ENCODE results near the gene BCL11B.

Gene BCL11B

DNA sequence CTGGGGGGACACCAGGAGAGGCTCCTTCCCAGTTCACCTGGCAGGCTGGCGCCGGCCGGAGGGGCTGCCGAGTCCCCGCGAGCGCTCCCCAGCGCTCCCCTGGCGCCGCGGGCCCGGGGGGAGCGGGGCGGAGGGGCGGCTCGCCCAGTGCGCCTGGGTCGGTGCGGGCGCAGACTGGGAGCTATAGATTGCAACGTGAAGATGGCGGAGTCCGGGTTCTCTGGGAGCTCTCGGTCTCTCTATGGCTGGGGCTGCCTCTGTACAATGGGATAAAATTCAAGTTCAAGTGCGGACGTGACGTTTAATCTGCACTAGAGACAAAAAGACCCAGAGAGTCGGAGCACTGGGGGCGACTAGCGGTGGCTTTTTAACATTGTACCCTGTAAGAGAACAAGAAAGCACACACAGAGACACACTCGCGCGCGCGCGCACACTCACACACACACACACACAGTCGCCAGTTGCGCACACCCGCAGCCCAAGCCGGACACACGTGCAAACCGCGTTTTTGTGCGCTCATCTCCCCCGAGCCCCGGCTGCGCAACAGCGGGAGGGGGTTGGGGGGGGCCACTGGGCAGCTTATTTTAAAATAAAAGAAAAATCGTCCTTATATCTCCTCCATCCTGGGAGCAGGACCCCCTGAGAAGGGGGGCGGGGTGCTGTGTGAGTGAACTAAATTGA lies at the start of gene BCL11B:
Gene BCL11B, minus strand, starts transcription at position 247 of the 681 bp plus-strand sequence. CDS start 979 bp downstream, outside the sequence.
- peak; percentile 100 for DNase-seq

GRCh38 chr14:99321236-99321925 lies 49.4 kb upstream of the BCL11B start:
- DNase-seq = no peak

GRCh38 chr14:99320621-99321235 lies 48.7 kb upstream of the BCL11B start:
- no peak for DNase-seq

DNA sequence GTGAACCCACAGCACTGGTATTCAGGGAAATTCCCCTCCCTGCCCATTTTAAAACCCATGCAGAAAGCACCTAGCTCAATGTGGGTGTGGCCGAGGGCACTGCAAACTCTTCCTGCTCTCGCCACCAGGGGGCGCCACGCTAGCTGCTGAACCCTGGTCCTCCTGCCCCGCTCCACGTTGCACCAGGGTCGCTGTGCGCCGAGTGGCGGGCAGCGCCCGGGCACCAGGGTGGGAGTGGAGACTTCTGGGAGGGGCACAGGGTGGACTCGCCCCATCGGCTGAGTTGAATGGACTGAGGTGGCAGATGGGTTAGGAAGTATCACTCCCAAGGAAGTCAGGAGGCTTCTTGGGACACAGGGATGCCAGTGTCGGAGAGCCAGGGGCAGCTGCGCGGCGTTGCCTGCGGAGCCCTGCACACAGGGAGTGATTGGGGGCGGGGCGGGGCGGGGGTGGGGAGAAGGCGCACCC lies 48.1 kb upstream of the BCL11B start:
- DNase-seq = peak; percentile 59

DNA sequence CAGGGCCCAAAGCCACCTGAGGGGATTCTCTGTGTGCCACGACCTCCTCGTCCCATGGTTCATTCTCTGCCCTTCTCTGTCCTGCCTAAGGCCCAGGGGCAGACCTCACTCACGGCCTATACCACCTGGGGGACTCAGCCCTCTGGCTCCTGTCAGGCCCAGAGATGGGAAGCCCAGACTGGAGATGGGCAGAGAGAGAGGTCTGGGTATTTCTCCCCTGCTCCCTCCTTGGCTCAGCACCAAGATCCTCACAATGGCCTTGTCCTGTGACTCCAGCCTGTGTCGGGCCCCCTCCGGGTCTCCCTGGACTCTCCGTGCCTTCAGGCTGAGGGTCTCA lies 46.9 kb upstream of the BCL11B start:
- no peak for DNase-seq

DNA sequence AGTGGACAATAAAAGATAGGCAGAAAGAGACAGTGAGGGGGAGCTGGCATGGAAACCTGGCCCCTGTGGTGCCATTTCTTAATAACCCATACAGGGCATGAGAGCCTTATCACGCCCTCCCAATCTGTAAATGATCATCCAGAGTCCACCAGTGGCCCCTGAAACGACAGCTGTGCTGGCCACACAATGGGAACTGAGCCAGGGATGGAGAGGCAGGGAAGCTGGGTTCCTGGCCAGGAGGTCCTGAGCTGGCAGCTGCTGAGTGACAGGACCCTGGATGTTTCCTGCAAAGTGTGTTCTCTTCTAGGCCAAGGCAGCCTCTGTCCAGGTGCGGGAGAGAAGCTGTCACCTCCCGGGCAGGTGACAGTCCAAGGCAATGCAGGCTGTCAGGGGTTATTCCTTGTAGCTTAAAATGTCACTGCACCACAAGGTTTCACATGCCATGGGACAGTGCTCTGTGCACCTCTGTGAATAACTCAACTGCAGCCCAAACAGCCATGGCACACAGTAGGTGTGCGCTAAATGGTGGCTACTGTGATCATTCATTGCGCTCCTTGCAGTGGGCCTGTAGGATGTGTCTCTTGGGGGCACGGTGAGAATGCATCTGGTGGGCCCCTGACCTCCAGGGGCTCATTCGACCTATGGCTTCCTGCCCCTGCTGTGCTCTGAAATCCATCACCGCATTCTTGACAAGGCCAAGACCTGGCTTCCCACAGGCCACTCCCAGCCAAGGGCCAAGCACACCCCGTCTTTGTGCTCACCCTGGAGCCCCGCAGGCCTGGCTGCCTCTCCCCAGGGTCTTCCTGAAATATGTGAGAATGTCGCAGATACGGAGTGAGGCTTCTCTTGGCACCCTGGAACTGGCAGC lies 46.3 kb upstream of the BCL11B start:
- DNase-seq = no peak

DNA sequence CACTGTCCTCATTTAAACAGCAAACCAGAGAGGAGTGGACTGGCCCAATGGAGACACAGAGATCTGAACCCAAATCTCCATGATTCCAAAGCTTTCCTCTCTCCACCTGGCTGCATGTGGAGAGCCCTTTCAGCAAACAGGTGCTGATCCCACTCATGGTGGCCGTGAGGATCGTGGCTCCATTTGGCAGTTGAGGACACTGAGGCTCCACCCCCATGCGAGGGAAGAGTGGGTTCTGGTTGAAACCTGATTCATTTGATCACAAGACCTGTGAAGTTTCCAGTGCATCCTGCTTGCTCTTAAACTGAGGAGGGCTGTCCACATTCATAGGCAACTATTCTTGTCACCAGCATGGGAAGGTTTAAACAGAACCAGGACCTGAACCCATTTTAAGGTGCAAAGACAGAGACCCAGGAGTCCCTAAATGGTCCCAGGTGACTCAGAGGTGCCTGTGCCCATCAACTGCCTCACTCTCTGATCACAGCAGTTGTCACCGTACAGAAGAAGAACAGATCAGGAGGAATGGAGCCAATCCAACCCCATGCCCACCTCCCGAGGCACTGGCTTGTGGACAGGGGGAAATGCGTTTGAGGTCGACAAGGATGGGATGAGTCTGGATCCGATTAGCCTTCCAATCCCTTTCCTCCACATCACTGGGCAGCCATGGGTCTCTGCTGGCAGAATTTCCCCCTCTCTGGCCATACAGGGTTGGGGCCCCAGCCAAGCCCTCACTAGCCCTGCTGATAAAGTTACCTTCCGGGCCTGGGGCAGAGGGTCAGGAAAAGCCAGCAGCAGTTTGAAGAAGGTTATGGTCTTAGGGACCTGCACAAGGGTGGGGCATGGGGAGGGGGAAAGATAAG lies 45.5 kb upstream of the BCL11B start:
- no peak for DNase-seq

GRCh38 chr14:99316281-99317163 lies 44.5 kb upstream of the BCL11B start:
- DNase-seq = no peak

- no peak for DNase-seq
Observed at GRCh38 chr14:99315197-99315596, 43.2 kb upstream of the BCL11B start.

- DNase-seq = no peak
Observed at GRCh38 chr14:99314623-99315022, 42.6 kb upstream of the BCL11B start.

DNA sequence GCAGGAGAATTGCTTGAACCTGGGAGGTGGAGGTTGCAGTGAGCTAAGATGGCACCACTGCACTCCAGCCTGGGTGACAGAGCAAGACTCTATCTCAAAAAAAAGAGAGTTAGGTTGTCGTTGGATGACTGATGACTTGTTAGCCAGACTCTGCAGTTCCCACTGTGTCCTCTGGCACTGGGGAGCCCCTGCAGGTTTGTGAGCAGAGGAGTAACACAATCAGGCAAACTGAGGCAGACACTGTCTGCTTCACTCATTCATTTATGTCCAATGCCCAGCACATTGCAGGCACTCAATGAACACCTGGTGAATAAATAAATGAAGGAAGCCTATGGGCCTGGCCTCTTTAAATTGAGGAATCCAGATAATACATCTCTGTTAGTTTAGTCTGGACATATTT lies 41.2 kb upstream of the BCL11B start:
- DNase-seq = no peak

- no peak for DNase-seq
Observed at GRCh38 chr14:99312106-99312505, 40.1 kb upstream of the BCL11B start.

DNA sequence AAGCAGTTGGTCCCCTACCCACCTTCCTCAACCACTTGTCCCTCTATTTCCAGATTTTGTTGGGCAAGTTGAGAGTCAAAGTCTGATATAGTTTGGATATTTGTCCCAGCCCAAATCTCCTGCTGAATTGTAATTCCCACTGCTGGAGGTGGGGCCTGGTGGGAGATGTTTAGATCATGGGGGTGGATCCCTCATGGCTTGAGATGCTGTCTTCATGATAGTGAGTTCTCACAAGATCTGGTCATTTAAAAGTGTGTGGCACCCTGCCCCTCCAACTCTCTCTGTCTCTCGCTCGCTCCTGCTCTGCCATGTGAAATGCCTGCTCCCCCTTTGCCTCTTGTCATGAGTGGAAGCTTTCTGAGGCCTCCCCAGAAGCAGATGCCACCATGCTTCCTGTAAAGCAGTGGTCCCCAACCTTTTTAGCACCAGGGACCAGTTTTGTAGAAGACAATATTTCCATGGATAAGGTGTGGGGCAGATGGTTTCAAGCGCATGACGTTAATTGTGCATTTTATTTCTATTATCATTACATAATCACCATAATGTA lies 37.3 kb upstream of the BCL11B start:
- no peak for DNase-seq

DNA sequence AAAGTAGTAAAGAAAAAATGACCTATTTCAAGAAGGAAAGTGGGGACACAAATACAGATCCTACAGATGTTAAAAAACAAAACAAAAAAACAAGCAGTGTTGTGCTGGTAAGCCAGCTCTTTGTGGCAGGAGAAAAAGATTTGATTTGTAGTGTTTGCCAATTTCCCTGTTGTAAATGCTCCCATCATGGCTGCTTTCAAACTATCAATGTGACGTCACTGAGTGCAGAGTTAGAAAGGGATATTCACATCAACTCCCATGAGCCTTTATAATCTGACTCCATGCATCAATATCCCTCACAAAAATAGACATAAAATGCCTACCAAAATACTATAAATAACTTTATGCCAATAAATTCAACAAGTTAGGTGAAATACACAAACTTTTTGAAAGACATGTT lies 32.2 kb upstream of the BCL11B start:
- no peak for DNase-seq

DNA sequence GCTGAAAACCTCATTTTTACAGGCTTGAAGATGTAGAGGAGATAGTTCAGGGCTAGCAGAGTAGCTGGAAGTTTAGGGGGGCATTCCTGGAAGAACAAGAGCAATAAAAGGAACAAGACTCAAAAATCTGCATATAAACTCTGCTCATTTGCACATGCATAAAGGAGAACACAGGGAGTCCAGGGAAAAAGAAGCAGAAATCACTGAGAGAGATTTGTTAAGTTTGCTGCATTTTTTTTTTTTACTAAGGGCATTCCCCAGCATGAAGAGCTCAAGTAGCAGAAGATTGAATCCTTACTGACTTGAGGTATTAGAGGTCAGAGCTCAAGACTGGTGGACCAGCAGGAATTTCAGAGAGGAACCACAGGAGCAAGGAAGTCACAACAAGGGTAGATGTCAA lies 28.2 kb upstream of the BCL11B start:
- no peak for DNase-seq

- no peak for DNase-seq
Observed at GRCh38 chr14:99296517-99296916, 24.5 kb upstream of the BCL11B start.

- no peak for DNase-seq
Observed at GRCh38 chr14:99289394-99290189, 17.6 kb upstream of the BCL11B start.

GRCh38 chr14:99288948-99289347 lies 17.0 kb upstream of the BCL11B start:
- no peak for DNase-seq

GRCh38 chr14:99287269-99287942 lies 15.4 kb upstream of the BCL11B start:
- DNase-seq = no peak

All from NCI-H2171 treated with DMSO at 0.1 percent for 48 hours (cell line).